RCC 7860 (cell line): ENCODE measurements around the gene OMP.

Source experiments
- DNase-seq: peaks from one replicate; pipeline ENCODE4 v3.0.0-alpha.2; 2015; ENCODE audit warnings: low spot score
- FAIRE-seq: peaks from 2 replicates; lab custom pipeline; 2012; peaks lifted over from hg19 to GRCh38; lab: Jason Lieb, UNC

OMP gene

GRCh38 chr11:77100166-77101042 lies 2.2 kb upstream of the OMP start:
- FAIRE-seq (no peak), DNase-seq (no peak)

GRCh38 chr11:77101043-77101537 lies 1.6 kb upstream of the OMP start:
- DNase-seq: no peak
- FAIRE-seq: no peak

- no peak for DNase-seq
- no peak for FAIRE-seq
Observed at GRCh38 chr11:77103319-77103718, 679 bp downstream of the OMP start.

GRCh38 chr11:77104727-77105126 lies 2.1 kb downstream of the OMP start:
- DNase-seq (no peak), FAIRE-seq (no peak)

GRCh38 chr11:77106321-77106720 lies 3.7 kb downstream of the OMP start:
- FAIRE-seq (peak; percentile 45), DNase-seq (peak; percentile 18)

- no peak for DNase-seq
- FAIRE-seq: no peak
Observed at GRCh38 chr11:77106759-77107158, 4.1 kb downstream of the OMP start.

GRCh38 chr11:77107950-77108349 lies 5.3 kb downstream of the OMP start:
- peak; percentile 94 for DNase-seq
- peak; percentile 95 for FAIRE-seq

GRCh38 chr11:77108436-77108835 lies 5.8 kb downstream of the OMP start:
- FAIRE-seq: no peak

GRCh38 chr11:77109236-77110019 lies 6.8 kb downstream of the OMP start:
- FAIRE-seq (no peak), DNase-seq (peak; percentile 29)

More at GRCh38 chr11:77108436-77108835, 5.8 kb downstream of the OMP start:
- no peak for DNase-seq

- DNase-seq (no peak), FAIRE-seq (no peak)
Observed at GRCh38 chr11:77110836-77111235, 8.2 kb downstream of the OMP start.

GRCh38 chr11:77111277-77111676 lies 8.6 kb downstream of the OMP start:
- FAIRE-seq: no peak
- no peak for DNase-seq

- DNase-seq (no peak), FAIRE-seq (no peak)
Observed at GRCh38 chr11:77111946-77112345, 9.3 kb downstream of the OMP start.

GRCh38 chr11:77112641-77113381 lies 10.2 kb downstream of the OMP start:
- no peak for FAIRE-seq
- DNase-seq: no peak

GRCh38 chr11:77113382-77114088 lies 10.9 kb downstream of the OMP start:
- DNase-seq: no peak
- FAIRE-seq: peak; percentile 11

GRCh38 chr11:77114089-77114463 lies 11.4 kb downstream of the OMP start:
- FAIRE-seq (no peak), DNase-seq (no peak)

GRCh38 chr11:77115181-77115611 lies 12.6 kb downstream of the OMP start:
- FAIRE-seq (no peak), DNase-seq (no peak)

- no peak for DNase-seq
- no peak for FAIRE-seq
Observed at GRCh38 chr11:77115956-77116355, 13.3 kb downstream of the OMP start.

- DNase-seq: no peak
- no peak for FAIRE-seq
Observed at GRCh38 chr11:77117492-77117891, 14.9 kb downstream of the OMP start.

GRCh38 chr11:77118086-77118485 lies 15.4 kb downstream of the OMP start:
- FAIRE-seq: no peak
- no peak for DNase-seq

- FAIRE-seq: no peak
- no peak for DNase-seq
Observed at GRCh38 chr11:77118971-77119370, 16.3 kb downstream of the OMP start.
